Ishikawa (cell line): ENCODE data around the gene BDNF.

Experiments used
- EGR1 ChIP-seq: IDR thresholded peaks from 2 replicates; pipeline ENCODE4 v1.6.1; 2012
- EP300 ChIP-seq: IDR thresholded peaks from 2 replicates; pipeline ENCODE4 v1.6.1; 2012; ENCODE audit warnings: borderline replicate concordance
- RAD21 ChIP-seq: IDR thresholded peaks from 2 replicates; pipeline ENCODE4 v1.6.1; 2012; ENCODE audit warnings: low read depth
- TAF1 ChIP-seq: IDR thresholded peaks from 2 replicates; pipeline ENCODE4 v1.6.1; 2012; ENCODE audit warnings: low read depth, mild to moderate bottlenecking

GRCh38 chr11:27653990-27654758 is 46.1 kb downstream of the BDNF start:
- TF ChIP-seq RAD21: no peak
- TF ChIP-seq EP300: no peak
- no peak for TF ChIP-seq TAF1
- no peak for TF ChIP-seq EGR1
